ENCODE measurements around the gene TMEM255B.

Gene TMEM255B

GRCh38 chr13:113770441-113770840, 11.4 kb downstream of the TMEM255B start:
- no peaks in the 10 kb centered on the region for H3K79me2 ChIP-seq (ENCODE audit: insufficient read depth, low read depth)
- H3K4me1 ChIP-seq (ENCODE audit: low read depth, poor library complexity, severe bottlenecking), result no peaks in the 10 kb centered on the region
- no peaks in the 10 kb centered on the region for H3K36me3 ChIP-seq (ENCODE audit: insufficient read depth)
- H3K27ac ChIP-seq, result no peak overlapping the region
- H2AFZ ChIP-seq (ENCODE audit: low read depth), result no peak overlapping the region
- H3K4me3 ChIP-seq (IDR thresholded peaks at IDR 0.05; ENCODE audit: insufficient read depth, low read depth, low read length), result no peak overlapping the region
- H3K4me2 ChIP-seq, result no peak overlapping the region
- no peak overlapping the region for H3K9ac ChIP-seq
- peaks cover 52% of the 10 kb centered on the region for H3K27me3 ChIP-seq (ENCODE audit: insufficient read depth, low read depth)
- TF ChIP-seq, protein P1, sequence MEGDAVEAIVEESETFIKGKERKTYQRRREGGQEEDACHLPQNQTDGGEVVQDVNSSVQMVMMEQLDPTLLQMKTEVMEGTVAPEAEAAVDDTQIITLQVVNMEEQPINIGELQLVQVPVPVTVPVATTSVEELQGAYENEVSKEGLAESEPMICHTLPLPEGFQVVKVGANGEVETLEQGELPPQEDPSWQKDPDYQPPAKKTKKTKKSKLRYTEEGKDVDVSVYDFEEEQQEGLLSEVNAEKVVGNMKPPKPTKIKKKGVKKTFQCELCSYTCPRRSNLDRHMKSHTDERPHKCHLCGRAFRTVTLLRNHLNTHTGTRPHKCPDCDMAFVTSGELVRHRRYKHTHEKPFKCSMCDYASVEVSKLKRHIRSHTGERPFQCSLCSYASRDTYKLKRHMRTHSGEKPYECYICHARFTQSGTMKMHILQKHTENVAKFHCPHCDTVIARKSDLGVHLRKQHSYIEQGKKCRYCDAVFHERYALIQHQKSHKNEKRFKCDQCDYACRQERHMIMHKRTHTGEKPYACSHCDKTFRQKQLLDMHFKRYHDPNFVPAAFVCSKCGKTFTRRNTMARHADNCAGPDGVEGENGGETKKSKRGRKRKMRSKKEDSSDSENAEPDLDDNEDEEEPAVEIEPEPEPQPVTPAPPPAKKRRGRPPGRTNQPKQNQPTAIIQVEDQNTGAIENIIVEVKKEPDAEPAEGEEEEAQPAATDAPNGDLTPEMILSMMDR (conservative IDR thresholded peaks at IDR 0.05; ENCODE audit: low read depth, low read length), result no peak
- H4K20me1 ChIP-seq (ENCODE audit: insufficient read depth), result no peaks in the 10 kb centered on the region

- Histone ChIP-seq H3K27me3 (ENCODE audit: insufficient read depth, low read depth) (peaks cover 49% of the 10 kb centered on the region), H3K4me1 (ENCODE audit: low read depth, poor library complexity, severe bottlenecking) (no peaks in the 10 kb centered on the region), H3K4me2 (no peak overlapping the region), H3K79me2 (ENCODE audit: insufficient read depth, low read depth) (no peaks in the 10 kb centered on the region), H3K27ac (no peak overlapping the region), H4K20me1 (ENCODE audit: insufficient read depth) (no peaks in the 10 kb centered on the region), H3K36me3 (ENCODE audit: insufficient read depth) (no peaks in the 10 kb centered on the region), H3K9ac (no peak overlapping the region), H3K4me3 (IDR thresholded peaks at IDR 0.05; ENCODE audit: insufficient read depth, low read depth, low read length) (no peak overlapping the region), H2AFZ (ENCODE audit: low read depth) (no peak overlapping the region)
- TF ChIP-seq, protein P1 (conservative IDR thresholded peaks at IDR 0.05; ENCODE audit: low read depth, low read length), result no peak
Measured at GRCh38 chr13:113770937-113771336, 11.9 kb downstream of the TMEM255B start.

- Histone ChIP-seq H3K4me1 (ENCODE audit: low read depth, poor library complexity, severe bottlenecking) (peaks cover 4% of the 10 kb centered on the region), H3K27me3 (ENCODE audit: insufficient read depth, low read depth) (peaks cover 40% of the 10 kb centered on the region), H3K9ac (no peak overlapping the region), H4K20me1 (ENCODE audit: insufficient read depth) (no peaks in the 10 kb centered on the region), H2AFZ (ENCODE audit: low read depth) (no peak overlapping the region), H3K4me3 (IDR thresholded peaks at IDR 0.05; ENCODE audit: insufficient read depth, low read depth, low read length) (no peak overlapping the region), H3K36me3 (ENCODE audit: insufficient read depth) (no peaks in the 10 kb centered on the region), H3K79me2 (ENCODE audit: insufficient read depth, low read depth) (no peaks in the 10 kb centered on the region), H3K4me2 (no peak overlapping the region), H3K27ac (no peak overlapping the region)
- TF ChIP-seq, protein P1 (conservative IDR thresholded peaks at IDR 0.05; ENCODE audit: low read depth, low read length), result no peak
Measured at GRCh38 chr13:113771709-113772331, 12.8 kb downstream of the TMEM255B start.

- TF ChIP-seq, protein P1 (conservative IDR thresholded peaks at IDR 0.05; ENCODE audit: low read depth, low read length), result no peak
- Histone ChIP-seq H3K79me2 (ENCODE audit: insufficient read depth, low read depth) (no peaks in the 10 kb centered on the region), H4K20me1 (ENCODE audit: insufficient read depth) (no peaks in the 10 kb centered on the region), H3K4me1 (ENCODE audit: low read depth, poor library complexity, severe bottlenecking) (peaks cover 4% of the 10 kb centered on the region), H3K4me3 (IDR thresholded peaks at IDR 0.05; ENCODE audit: insufficient read depth, low read depth, low read length) (no peak overlapping the region), H3K27me3 (ENCODE audit: insufficient read depth, low read depth) (peaks cover 22% of the 10 kb centered on the region; the same call in 1 of the 2 replicates), H3K27ac (no peak overlapping the region), H3K36me3 (ENCODE audit: insufficient read depth) (no peaks in the 10 kb centered on the region), H3K4me2 (no peak overlapping the region), H2AFZ (ENCODE audit: low read depth) (no peak overlapping the region), H3K9ac (no peak overlapping the region)
Measured at GRCh38 chr13:113774177-113775107, 15.4 kb downstream of the TMEM255B start.

Data from KMS-11 (cell line).